Measurements from ENCODE around the gene FARP1.

Gene FARP1

GRCh38 chr13:98169331-98169730, 26.4 kb downstream of the FARP1 start:
- H3K27ac ChIP-seq: no peak overlapping the region
- no peak for TF ChIP-seq CTCF (conservative IDR thresholded peaks at IDR 0.05)

- peak overlapping the region; percentile 89 for H3K27ac ChIP-seq
- TF ChIP-seq CTCF (conservative IDR thresholded peaks at IDR 0.05): no peak
Observed at GRCh38 chr13:98171900-98172589, 29.2 kb downstream of the FARP1 start.

GRCh38 chr13:98172590-98173422, 29.9 kb downstream of the FARP1 start:
- H3K27ac ChIP-seq: peak overlapping the region; percentile 89
- TF ChIP-seq CTCF (conservative IDR thresholded peaks at IDR 0.05): no peak

- H3K27ac ChIP-seq: peak overlapping the region; percentile 89
- no peak for TF ChIP-seq CTCF (conservative IDR thresholded peaks at IDR 0.05)
Observed at GRCh38 chr13:98173431-98174152, 30.7 kb downstream of the FARP1 start.

GRCh38 chr13:98174307-98174706, 31.4 kb downstream of the FARP1 start:
- TF ChIP-seq CTCF (conservative IDR thresholded peaks at IDR 0.05): no peak
- H3K27ac ChIP-seq: peak overlapping the region; percentile 89

GRCh38 chr13:98175043-98175442, 32.1 kb downstream of the FARP1 start:
- TF ChIP-seq CTCF (conservative IDR thresholded peaks at IDR 0.05): no peak

GRCh38 chr13:98175823-98176222, 32.9 kb downstream of the FARP1 start:
- TF ChIP-seq CTCF (conservative IDR thresholded peaks at IDR 0.05): no peak

More at GRCh38 chr13:98175043-98175442, 32.1 kb downstream of the FARP1 start:
- peak overlapping the region; percentile 89 for H3K27ac ChIP-seq

More at GRCh38 chr13:98175823-98176222, 32.9 kb downstream of the FARP1 start:
- H3K27ac ChIP-seq: peak overlapping the region; percentile 89
